Omental fat pad (tissue), 4 donors: ENCODE results near the gene RPL27. TPM values are rescaled to one million over a fixed set of nuclear protein-coding genes. Genes with fewer than 3 reads are reported as not detected.

Source experiments
- ATAC-seq: fragments of 150-250 bp; one replicate; pipeline ENCODE4 v1.9.1; 2016; ENCODE audit warnings: mild to moderate bottlenecking, moderate library complexity; ENCODE audit not compliant: low FRiP score
- DNase-seq: peaks from one replicate; pipeline ENCODE4 v3.0.0-alpha.2; 2019; ENCODE audit warnings: low spot score
- total RNA-seq, 4 donors: library from RNA; depleted of rRNA; stranded (reverse); fragments of >200 nt; gene quantifications; one replicate each; pipeline ENCODE4 v1.1.0, GENCODE V29; 2016
- TF ChIP-seq, protein P1 (sequence below), 3 donors: fragments of 450-650 bp; IDR thresholded peaks; one replicate each; pipeline ENCODE4 v1.5.1; 2016 to 2017; ENCODE audit warnings: antibody characterized with exemption in 3 of 3, mild to moderate bottlenecking in 3 of 3, moderate library complexity in 2 of 3

The RPL27 gene
- total RNA-seq, 4 donors from 2014 or later = 852 to 1,453 (median 1,237) TPM

DNA sequence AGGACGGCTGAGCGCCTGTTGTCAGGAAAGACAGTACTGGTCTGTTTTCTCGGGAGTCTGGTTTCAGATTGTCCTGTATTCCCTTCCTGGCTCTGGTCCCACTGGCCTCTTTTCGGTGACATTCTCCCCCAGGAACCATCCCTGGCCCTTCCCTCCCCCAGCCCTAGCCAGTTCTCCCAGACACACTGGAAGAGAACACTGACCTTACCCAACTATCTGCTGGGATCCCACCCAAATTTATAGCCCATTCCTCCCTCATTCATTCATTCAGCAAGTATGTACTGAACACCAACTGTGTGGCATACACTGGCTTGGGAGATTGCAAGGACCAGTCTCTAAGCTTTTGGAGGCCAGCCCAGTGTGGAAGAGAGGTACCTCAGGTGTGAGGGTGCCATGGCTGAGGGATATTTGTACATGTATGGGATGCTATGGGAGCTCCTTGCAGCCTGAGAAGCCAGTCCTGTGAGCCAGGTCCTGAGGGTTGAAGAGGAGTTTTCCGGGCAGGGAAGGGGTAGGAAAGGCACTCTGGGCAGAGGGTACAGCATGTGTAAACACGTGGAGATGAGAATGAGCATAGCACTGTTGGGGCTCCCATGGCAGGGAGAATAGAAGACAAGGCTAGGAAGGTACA is 32.0 kb downstream of the RPL27 start:
- TF ChIP-seq, protein P1, sequence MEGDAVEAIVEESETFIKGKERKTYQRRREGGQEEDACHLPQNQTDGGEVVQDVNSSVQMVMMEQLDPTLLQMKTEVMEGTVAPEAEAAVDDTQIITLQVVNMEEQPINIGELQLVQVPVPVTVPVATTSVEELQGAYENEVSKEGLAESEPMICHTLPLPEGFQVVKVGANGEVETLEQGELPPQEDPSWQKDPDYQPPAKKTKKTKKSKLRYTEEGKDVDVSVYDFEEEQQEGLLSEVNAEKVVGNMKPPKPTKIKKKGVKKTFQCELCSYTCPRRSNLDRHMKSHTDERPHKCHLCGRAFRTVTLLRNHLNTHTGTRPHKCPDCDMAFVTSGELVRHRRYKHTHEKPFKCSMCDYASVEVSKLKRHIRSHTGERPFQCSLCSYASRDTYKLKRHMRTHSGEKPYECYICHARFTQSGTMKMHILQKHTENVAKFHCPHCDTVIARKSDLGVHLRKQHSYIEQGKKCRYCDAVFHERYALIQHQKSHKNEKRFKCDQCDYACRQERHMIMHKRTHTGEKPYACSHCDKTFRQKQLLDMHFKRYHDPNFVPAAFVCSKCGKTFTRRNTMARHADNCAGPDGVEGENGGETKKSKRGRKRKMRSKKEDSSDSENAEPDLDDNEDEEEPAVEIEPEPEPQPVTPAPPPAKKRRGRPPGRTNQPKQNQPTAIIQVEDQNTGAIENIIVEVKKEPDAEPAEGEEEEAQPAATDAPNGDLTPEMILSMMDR (IDR thresholded peaks at IDR 0.05) = no peak
- no peak for ATAC-seq

DNA sequence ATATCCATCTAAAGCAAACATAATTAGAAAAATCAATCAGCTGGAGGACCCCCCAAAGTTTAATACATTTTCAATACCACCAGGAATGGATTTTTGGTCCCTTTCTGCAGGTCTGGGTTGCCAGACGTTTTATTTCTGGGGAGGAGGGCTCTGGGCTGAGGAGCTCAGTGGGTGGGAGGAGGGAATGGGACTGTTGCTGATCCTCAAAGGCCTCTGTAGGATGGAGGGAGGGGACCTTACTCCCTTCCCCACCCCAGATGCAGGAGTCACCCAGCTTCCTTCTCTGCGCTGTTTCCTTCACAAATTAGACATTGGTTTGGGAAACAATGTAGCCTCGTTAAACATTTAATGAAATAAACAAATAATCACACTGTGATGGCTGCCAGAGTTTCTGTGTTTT is 33.4 kb downstream of the RPL27 start:
- TF ChIP-seq, protein P1 (IDR thresholded peaks at IDR 0.05) = no peak
- ATAC-seq (no peak), DNase-seq (no peak)

More for the DNA sequence above, 32.0 kb downstream of the RPL27 start:
- no peak for DNase-seq

DNA sequence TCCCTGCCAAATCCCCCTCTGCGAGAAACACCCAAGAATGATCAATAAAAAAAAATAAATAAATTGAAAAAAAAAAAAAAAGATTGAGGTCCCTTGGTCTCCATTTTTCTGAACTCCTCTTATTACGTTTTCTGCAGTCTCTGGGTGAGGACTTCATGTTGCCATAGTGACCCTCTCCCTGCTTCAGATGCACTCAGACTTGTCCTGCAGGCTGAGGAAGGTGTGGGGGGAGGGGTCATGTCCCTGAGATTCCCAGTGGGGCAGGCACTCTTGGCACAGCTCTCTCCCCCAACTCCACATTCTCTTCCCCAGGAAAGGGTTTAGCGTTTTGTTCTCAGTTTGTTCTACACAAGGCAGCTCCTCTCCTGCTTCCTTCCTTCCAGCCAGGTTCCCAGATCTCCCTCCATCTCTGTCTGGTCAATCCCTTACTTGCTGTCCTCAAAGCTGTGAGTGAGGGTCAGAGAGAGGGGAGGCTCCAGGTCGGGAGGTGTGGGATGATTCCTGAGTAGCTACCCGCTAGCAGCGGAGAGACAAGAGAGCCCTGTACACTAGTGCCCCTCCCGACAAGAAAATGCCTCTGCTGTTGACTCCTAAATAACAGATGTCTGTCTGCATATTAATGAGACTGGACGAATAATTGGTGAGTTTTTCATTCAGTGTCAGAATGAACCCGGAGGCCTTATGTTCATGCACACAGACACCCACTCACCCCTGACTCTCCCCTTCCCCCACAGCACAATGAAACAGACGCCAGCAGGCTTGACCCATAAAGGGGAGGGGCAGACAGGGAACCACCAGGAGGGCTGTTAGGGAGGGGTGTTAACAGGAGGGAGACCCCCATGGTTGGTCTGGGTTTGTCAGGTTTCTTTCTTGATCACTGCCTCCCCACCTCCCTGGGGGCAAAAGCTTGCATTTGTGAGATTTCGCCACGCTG is 36.0 kb downstream of the RPL27 start:
- ATAC-seq = no peak
- TF ChIP-seq, protein P1 (IDR thresholded peaks at IDR 0.05) = no peak

DNA sequence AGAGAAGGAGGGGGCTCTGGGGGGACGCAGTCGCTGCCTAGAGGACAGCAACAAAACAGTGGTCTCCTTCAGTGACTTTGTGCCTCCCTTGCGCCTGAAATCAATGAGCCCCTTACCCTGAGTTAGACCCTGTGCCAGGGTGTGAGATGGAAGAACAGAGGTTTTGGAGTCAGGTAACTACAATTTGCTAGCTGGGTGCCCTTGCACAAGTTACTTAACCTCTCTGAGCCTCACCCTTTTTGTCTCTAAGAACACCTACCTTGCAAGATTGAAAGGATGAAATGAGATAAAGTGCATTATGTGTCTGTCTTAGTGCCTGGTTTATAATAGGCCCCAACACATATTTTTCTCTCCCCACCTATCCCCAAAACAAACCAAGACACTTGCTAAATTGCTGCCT is 36.7 kb downstream of the RPL27 start:
- TF ChIP-seq, protein P1 (IDR thresholded peaks at IDR 0.05) = no peak
- no peak for ATAC-seq
- no peak for DNase-seq

More for the DNA sequence above, 36.0 kb downstream of the RPL27 start:
- no peak for DNase-seq

DNA sequence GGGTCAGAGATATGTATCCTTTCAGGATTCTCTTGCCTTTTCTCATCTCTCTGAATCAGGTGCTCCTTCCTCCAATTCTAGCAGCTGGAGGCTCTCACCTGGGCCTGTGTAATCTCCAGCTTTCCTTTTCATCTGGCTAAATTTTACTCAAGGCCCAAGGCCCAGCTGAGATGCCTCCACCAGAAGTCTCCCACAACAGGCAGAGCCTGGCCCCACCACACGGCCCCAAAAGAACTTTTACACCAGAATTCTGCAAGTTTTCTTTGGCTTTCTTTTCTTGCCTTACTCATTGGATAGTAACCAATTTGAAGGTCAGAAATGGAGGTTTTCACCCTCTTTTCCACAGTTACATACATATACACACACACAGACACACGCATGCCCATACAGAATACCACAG is 41.4 kb downstream of the RPL27 start:
- DNase-seq (no peak), ATAC-seq (no peak)
- TF ChIP-seq, protein P1 (IDR thresholded peaks at IDR 0.05) = no peak

DNA sequence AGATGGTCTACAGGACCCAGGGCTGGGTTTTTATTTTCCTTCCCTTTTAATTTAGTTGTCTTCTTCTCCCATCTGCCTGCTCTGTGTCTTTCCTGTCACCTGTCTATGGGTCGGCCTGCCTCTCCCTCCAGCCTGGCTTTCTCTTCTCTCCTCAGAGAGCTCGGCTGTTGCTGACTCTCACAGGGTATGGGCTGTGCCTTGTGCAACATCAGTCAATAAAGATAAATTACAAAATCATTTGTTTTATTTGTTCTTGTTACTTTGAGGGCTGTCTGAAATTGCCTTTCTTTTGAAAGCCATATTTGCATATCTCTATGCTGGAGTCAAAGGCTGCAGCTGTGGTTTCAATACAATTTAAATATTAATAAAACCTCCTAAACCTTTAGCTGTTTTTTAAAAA is 42.4 kb downstream of the RPL27 start:
- ATAC-seq (no peak), DNase-seq (no peak)
- TF ChIP-seq, protein P1 (IDR thresholded peaks at IDR 0.05) = no peak
